GM21423 (cell line): ENCODE data around the gene EHMT1.
"Not testable (repeated sequence)": the region's sequence is repeated elsewhere in the genome, so short reads cannot be mapped to it uniquely, and the experiment has no call there.

Experiments used
- ATAC-seq: cut with Tn5 transposase; IDR thresholded peaks from one replicate; pipeline ENCODE4 v1.9.1; 2021; ENCODE audit warnings: mild to moderate bottlenecking, moderate library complexity; ENCODE audit not compliant: unreplicated experiment

Gene EHMT1

GRCh38 chr9:137880160-137880975, 261.6 kb downstream of the EHMT1 start:
- no peak for ATAC-seq

- ATAC-seq = no peak
Observed at GRCh38 chr9:137880976-137881530, 262.2 kb downstream of the EHMT1 start.

GRCh38 chr9:137881591-137882505, 263.0 kb downstream of the EHMT1 start:
- ATAC-seq = no peak

GRCh38 chr9:137882506-137882821, 263.7 kb downstream of the EHMT1 start:
- no peak for ATAC-seq

- ATAC-seq = not testable (repeated sequence)
Observed at GRCh38 chr9:137883977-137884376, 265.2 kb downstream of the EHMT1 start.

GRCh38 chr9:137884547-137884946, 265.7 kb downstream of the EHMT1 start:
- ATAC-seq = not testable (repeated sequence)

GRCh38 chr9:137885121-137885520, 266.3 kb downstream of the EHMT1 start:
- not testable (repeated sequence) for ATAC-seq
